ENCODE measurements around the gene CD200R1.
A peak's percentile ranks its signal among the peaks of the same experiment; 100 is the strongest.

CD200R1 gene, protein sequence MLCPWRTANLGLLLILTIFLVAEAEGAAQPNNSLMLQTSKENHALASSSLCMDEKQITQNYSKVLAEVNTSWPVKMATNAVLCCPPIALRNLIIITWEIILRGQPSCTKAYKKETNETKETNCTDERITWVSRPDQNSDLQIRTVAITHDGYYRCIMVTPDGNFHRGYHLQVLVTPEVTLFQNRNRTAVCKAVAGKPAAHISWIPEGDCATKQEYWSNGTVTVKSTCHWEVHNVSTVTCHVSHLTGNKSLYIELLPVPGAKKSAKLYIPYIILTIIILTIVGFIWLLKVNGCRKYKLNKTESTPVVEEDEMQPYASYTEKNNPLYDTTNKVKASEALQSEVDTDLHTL

GRCh38 chr3:112974894-112975293, at the start of gene CD200R1:
Gene CD200R1, minus strand, starts transcription at chr3:112975103. Its CDS starts 246 bp downstream, at chr3:112974857.
- H3K4me1 Mint-ChIP-seq: peaks cover 71% of the 10 kb centered on the region
- no peak for DNase-seq (ENCODE audit: low spot score in 2 of 2)
- peak within 1 kb of the TSS; percentile 85 for H3K4me3 Mint-ChIP-seq
- no peaks in the 10 kb centered on the region for H3K36me3 Mint-ChIP-seq
- no peak for ATAC-seq
- no peaks in the 10 kb centered on the region for H3K9me3 Mint-ChIP-seq
- peak within 1 kb of the TSS; percentile 86 for H3K27ac Mint-ChIP-seq

DNA sequence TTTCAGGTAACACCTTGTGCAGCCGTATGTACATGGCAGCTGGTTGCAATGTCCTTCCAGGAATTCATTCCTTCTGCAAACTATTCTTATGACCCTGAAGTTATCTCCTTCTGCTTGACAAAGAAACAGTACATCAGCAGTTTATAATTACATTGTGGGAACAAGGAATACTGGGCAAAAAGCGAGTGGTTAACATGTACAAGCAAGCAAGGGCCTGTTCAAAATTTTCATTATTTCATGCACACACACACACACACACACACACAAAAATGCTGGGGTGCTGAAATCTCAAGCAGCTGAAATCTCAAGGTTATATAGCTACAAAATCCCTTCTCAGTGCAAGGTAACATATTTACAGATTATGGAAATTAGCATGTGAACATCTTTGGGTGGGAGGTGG, 46.6 kb upstream of the CD200R1 start:
- DNase-seq (ENCODE audit: low spot score in 2 of 2) (no peak), ATAC-seq (no peak)
- Mint-ChIP-seq H3K4me3 (no peak overlapping the region), H3K9me3 (no peaks in the 10 kb centered on the region), H3K27ac (peak overlapping the region; percentile 94), H3K4me1 (peaks cover 39% of the 10 kb centered on the region), H3K36me3 (peaks cover 31% of the 10 kb centered on the region)

DNA sequence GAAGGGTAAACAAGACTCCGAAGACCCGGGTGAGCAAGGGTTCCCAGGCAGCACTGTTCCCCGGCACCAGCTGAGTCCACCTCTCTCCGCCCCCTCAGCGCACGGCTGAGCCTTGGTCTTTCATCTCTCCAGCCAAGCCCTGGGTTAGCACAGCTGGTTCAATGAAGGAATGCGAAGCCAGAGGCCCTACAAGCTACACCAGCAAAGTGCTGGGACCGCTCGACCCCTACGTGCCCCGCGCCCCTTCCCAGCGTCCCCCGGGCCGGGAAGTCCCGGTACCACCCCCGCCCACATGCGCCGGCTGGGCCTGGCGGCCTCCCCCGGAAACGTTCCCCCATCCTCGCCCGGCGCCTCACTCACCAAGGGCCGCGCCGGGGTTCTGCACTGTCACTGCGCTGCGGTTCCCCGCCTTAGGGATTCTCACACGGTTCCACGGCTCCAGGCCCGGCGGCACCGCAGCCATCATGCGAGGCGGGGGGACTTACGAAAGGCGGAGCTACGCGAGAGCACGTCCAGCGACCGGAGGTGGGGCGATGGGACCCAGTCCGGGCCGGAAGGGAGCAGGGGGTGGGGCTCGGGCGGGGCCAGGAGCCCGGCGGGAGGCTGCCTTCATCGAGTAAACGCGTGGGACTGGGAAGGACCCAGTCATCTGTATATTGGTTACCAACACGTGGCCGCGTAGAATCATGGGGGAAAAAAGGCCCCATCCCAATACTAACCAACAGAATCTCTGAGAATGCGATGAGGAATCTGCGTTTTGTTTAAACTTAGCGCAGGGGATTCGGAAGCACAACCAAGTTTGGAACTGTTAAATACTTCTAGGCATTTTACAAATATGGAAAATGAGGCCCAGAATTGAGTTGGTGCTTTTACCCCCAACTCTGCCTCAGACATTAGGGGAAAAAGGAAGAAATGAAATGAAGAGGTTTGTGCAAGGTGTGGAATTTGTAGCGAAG, 44.6 kb upstream of the CD200R1 start:
- ATAC-seq: peak; percentile 94
- Mint-ChIP-seq H3K4me1 (peaks cover 48% of the 10 kb centered on the region), H3K4me3 (peak overlapping the region; percentile 83), H3K9me3 (no peaks in the 10 kb centered on the region), H3K36me3 (peaks cover 51% of the 10 kb centered on the region), H3K27ac (peak overlapping the region; percentile 94)
- peak; percentile 75 to 93 for DNase-seq (ENCODE audit: low spot score in 2 of 2)

DNA sequence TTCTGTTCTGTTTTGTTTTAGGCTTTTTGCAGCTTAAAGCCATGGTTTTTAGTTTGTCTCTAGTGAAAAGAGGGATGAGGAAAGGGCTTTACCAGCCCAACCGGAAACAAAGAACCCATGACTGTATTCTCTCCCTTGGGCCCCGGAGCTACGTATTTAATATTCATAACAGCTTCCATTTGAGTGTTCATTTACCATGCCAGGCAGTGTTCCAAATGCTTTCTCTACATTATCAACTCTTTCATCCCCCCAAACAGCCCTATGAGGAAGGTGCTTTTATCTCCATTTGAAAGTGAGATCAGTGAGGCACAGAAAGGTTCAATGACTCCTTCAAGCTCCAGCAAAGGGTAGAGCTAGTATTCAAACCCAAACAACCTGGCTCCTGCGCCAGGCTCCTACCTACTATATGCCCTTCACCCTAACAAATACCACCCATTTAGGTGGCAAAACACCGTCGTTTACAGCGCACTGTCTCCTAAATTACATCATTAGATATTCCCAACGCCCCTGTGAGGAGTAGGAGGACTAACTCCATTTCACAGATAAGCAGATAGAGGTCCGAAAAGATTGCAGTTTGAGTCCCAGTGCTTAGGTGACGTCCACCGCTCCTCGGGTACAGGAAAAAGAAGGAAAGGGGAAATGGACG, 43.8 kb upstream of the CD200R1 start:
- H3K4me1 Mint-ChIP-seq: peaks cover 51% of the 10 kb centered on the region
- H3K36me3 Mint-ChIP-seq: peaks cover 59% of the 10 kb centered on the region
- peak overlapping the region; percentile 83 for H3K4me3 Mint-ChIP-seq
- ATAC-seq: peak; percentile 12
- no peak for DNase-seq (ENCODE audit: low spot score in 2 of 2)
- peak overlapping the region; percentile 94 for H3K27ac Mint-ChIP-seq
- no peaks in the 10 kb centered on the region for H3K9me3 Mint-ChIP-seq

GRCh38 chr3:113013593-113013992, 38.7 kb upstream of the CD200R1 start:
- DNase-seq (ENCODE audit: low spot score in 2 of 2) (no peak), ATAC-seq (no peak)
- peak overlapping the region; percentile 66 for H3K27ac Mint-ChIP-seq
- H3K4me3 Mint-ChIP-seq: no peak overlapping the region
- H3K36me3 Mint-ChIP-seq: peaks cover 98% of the 10 kb centered on the region
- H3K9me3 Mint-ChIP-seq: no peaks in the 10 kb centered on the region
- H3K4me1 Mint-ChIP-seq: peaks cover 34% of the 10 kb centered on the region

- Mint-ChIP-seq H3K36me3 (peaks cover 99% of the 10 kb centered on the region), H3K9me3 (no peaks in the 10 kb centered on the region), H3K4me1 (peaks cover 44% of the 10 kb centered on the region), H3K27ac (peak overlapping the region; percentile 56), H3K4me3 (no peak overlapping the region)
- ATAC-seq: no peak
- no peak for DNase-seq (ENCODE audit: low spot score in 2 of 2)
Measured at GRCh38 chr3:113008117-113008516, 33.2 kb upstream of the CD200R1 start.

DNA sequence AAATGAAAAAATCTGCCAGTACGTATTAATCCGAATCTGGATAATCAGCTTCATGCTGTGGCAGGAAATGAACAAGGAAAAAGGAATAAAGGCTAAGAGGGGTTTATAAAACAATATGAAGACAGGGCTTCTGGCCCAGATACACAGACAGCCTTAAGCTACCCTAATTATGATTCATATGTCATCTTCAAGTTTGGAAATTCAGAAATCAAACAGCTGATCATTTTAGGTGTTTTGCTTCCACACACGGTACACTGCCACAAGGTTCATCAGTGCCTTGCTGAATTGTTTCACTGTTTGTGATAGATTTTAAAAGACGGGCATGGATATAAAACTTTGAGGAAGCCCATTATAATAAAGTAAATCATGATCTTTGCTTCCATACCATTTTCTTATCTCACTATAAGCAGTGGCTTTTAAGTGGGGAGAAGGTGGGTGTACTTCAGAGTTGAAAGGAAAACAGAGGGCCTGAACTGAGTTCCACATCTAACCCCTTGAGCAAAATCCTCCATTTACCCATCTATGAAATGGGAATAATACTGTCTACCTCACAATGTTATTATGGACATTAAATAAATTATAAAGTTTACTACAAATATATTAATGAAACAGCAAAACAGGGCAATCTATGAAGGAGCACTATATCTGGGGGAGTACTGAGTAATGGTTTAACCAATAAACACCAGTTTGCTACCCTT, 31.6 kb upstream of the CD200R1 start:
- H3K4me3 Mint-ChIP-seq: peak overlapping the region; percentile 36
- H3K36me3 Mint-ChIP-seq: peaks cover 99% of the 10 kb centered on the region
- peak overlapping the region; percentile 85 for H3K27ac Mint-ChIP-seq
- H3K9me3 Mint-ChIP-seq: no peaks in the 10 kb centered on the region
- H3K4me1 Mint-ChIP-seq: peaks cover 47% of the 10 kb centered on the region
- ATAC-seq (no peak), DNase-seq (ENCODE audit: low spot score in 2 of 2) (no peak)

DNA sequence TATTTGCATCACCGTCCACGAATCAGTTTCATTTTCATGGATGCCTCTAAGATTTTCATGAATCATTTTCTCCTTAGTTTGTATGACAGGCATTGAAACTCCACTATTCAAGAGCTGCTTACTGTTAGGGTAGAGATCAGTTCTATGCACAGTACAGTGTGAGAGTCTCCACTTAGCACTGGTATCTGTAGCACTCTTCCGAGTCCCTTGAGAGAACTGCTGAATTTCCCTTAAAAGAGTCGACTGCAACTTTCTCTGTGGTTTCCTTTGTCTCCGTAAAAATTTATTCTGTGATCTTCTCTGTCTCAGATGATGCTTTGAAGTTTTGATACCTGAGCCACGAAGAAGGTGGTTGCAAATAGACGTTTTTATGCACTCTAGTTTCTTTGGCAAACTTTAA, 30.7 kb upstream of the CD200R1 start:
- ATAC-seq (peak; percentile 97), DNase-seq (ENCODE audit: low spot score in 2 of 2) (no peak)
- peaks cover 99% of the 10 kb centered on the region for H3K36me3 Mint-ChIP-seq
- peak overlapping the region; percentile 85 for H3K27ac Mint-ChIP-seq
- H3K4me3 Mint-ChIP-seq: peak overlapping the region; percentile 36
- no peaks in the 10 kb centered on the region for H3K9me3 Mint-ChIP-seq
- peaks cover 52% of the 10 kb centered on the region for H3K4me1 Mint-ChIP-seq

DNA sequence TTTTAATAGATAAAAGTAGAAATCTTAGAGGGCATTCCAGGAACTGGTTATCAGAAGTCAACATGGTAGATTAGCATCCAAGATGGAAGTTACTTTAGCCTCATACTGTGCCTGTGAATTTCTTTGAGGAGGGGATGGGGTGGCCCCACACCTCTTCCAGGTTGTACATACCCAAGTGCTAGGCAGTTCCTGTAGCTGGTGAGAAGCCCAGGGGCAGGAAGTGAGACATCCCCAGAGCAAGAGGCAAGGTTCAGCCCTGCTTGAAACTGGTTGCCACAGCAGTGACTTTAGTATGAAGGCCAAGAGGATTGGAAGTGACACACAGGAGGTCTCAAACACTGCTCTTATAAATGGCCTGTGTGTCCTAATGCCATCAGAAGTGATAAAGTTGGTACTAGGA, 27.8 kb upstream of the CD200R1 start:
- H3K9me3 Mint-ChIP-seq: no peaks in the 10 kb centered on the region
- H3K4me3 Mint-ChIP-seq: no peak overlapping the region
- H3K27ac Mint-ChIP-seq: peak overlapping the region; percentile 81
- DNase-seq (ENCODE audit: low spot score in 2 of 2) (peak in 1 of 2 donors; percentile 62), ATAC-seq (peak; percentile 88)
- H3K36me3 Mint-ChIP-seq: peaks cover 99% of the 10 kb centered on the region
- H3K4me1 Mint-ChIP-seq: peaks cover 50% of the 10 kb centered on the region

GRCh38 chr3:113002037-113002436, 27.1 kb upstream of the CD200R1 start:
- Mint-ChIP-seq H3K36me3 (peaks cover 99% of the 10 kb centered on the region), H3K27ac (peak overlapping the region; percentile 81), H3K9me3 (no peaks in the 10 kb centered on the region), H3K4me1 (peaks cover 44% of the 10 kb centered on the region), H3K4me3 (no peak overlapping the region)
- ATAC-seq: no peak
- DNase-seq (ENCODE audit: low spot score in 2 of 2): no peak

DNA sequence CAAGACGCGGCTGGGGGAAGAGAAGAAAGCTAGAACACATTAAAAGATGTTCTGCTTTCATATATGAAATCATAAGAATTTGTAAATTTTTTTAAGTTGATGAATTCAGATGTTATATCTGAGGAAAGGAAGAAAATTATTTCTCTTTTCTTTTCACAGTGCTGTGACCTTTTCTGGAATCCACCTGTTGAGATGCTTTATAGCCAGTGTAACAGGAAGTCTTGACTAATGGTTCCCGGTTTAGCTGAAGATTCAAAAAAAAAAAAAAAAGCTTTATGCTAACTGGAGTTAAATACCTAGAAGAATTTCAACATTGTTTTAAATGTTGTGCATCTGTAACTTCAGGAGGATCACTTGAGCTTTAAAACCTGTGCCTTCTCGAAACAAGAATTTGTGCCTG, 25.8 kb upstream of the CD200R1 start:
- ATAC-seq (no peak), DNase-seq (ENCODE audit: low spot score in 2 of 2) (no peak)
- peaks cover 99% of the 10 kb centered on the region for H3K36me3 Mint-ChIP-seq
- no peaks in the 10 kb centered on the region for H3K9me3 Mint-ChIP-seq
- H3K4me3 Mint-ChIP-seq: no peak overlapping the region
- peak overlapping the region; percentile 81 for H3K27ac Mint-ChIP-seq
- H3K4me1 Mint-ChIP-seq: peaks cover 31% of the 10 kb centered on the region

DNA sequence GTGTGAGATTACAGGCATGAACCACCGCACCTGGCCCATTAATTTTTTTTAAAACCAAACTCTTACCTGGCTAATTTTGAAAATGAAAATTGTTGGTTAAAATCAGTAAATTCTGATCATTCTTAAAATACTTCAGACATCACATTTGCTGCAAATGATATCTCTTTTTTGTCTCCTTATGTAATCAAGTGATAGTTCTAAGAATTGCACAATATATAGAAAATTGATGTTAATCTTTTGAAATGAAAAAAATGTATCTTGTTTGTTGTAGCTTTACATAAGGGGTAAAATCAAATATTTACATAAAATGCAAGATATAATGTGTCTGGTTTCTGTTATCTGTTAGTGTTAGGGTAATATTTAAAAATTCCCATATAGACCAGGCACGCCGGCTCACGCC, 20.9 kb upstream of the CD200R1 start:
- DNase-seq (ENCODE audit: low spot score in 2 of 2) (no peak), ATAC-seq (no peak)
- no peaks in the 10 kb centered on the region for H3K9me3 Mint-ChIP-seq
- no peak overlapping the region for H3K27ac Mint-ChIP-seq
- peaks cover 30% of the 10 kb centered on the region for H3K4me1 Mint-ChIP-seq
- H3K4me3 Mint-ChIP-seq: no peak overlapping the region
- peaks cover 73% of the 10 kb centered on the region for H3K36me3 Mint-ChIP-seq

- Mint-ChIP-seq H3K27ac (peak within 1 kb of the TSS; percentile 94), H3K36me3 (peaks cover 29% of the 10 kb centered on the region), H3K4me3 (peak within 1 kb of the TSS; percentile 85), H3K4me1 (peaks cover 53% of the 10 kb centered on the region), H3K9me3 (no peaks in the 10 kb centered on the region)
- DNase-seq (ENCODE audit: low spot score in 2 of 2) (peak; percentile 70 to 91), ATAC-seq (peak; percentile 98)
Measured at GRCh38 chr3:112990672-112991602, 16.0 kb upstream of the CD200R1 start, which contains the start of gene GTPBP8. Gene GTPBP8, plus strand, starts transcription at chr3:112990984. Its CDS starts 16 bp downstream, at chr3:112991000.
